ENCODE results near the gene PMM2. TPM values are rescaled to one million over a fixed set of nuclear protein-coding genes. Genes with fewer than 3 reads are reported as not detected.

The PMM2 gene
- total RNA-seq, 1 experiment from 2014 or later, result 53.3 TPM

- TF ChIP-seq RAD21 (IDR thresholded peaks at IDR 0.05; ENCODE audit: low read depth) (no peak), ZFX (IDR thresholded peaks at IDR 0.05) (no peak), POLR2AphosphoS5 (IDR thresholded peaks at IDR 0.05; ENCODE audit: low read depth, low read length) (no peak), EGR1 (IDR thresholded peaks at IDR 0.05; ENCODE audit: low read depth) (no peak), FOSL1 (IDR thresholded peaks at IDR 0.05; ENCODE audit: low read depth) (no peak), CEBPB (IDR thresholded peaks at IDR 0.05; ENCODE audit: low read depth) (no peak), SP1 (IDR thresholded peaks at IDR 0.05; ENCODE audit: low read depth) (no peak), EZH2phosphoT487 (IDR thresholded peaks at IDR 0.05; ENCODE audit: borderline replicate concordance) (no peak), TCF7L2 (IDR thresholded peaks at IDR 0.05; ENCODE audit: borderline replicate concordance, extremely low read depth, insufficient read depth, insufficient read length) (no peak), JUND (IDR thresholded peaks at IDR 0.05) (no peak), EZH2 (IDR thresholded peaks at IDR 0.05) (no peak), CTCF (IDR thresholded peaks at IDR 0.05 in 2 of 3, conservative IDR thresholded peaks at IDR 0.05 in 1 of 3; ENCODE audit: borderline replicate concordance in 1 of 3, insufficient read depth in 1 of 3, low read depth in 2 of 3, low read length in 2 of 3) (no peak)
- TF ChIP-seq, protein P1, sequence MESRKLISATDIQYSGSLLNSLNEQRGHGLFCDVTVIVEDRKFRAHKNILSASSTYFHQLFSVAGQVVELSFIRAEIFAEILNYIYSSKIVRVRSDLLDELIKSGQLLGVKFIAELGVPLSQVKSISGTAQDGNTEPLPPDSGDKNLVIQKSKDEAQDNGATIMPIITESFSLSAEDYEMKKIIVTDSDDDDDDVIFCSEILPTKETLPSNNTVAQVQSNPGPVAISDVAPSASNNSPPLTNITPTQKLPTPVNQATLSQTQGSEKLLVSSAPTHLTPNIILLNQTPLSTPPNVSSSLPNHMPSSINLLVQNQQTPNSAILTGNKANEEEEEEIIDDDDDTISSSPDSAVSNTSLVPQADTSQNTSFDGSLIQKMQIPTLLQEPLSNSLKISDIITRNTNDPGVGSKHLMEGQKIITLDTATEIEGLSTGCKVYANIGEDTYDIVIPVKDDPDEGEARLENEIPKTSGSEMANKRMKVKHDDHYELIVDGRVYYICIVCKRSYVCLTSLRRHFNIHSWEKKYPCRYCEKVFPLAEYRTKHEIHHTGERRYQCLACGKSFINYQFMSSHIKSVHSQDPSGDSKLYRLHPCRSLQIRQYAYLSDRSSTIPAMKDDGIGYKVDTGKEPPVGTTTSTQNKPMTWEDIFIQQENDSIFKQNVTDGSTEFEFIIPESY (IDR thresholded peaks at IDR 0.05; ENCODE audit: extremely low read depth, insufficient replicate concordance, low read length), result no peak
- TF ChIP-seq, protein P2, sequence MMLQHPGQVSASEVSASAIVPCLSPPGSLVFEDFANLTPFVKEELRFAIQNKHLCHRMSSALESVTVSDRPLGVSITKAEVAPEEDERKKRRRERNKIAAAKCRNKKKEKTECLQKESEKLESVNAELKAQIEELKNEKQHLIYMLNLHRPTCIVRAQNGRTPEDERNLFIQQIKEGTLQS (IDR thresholded peaks at IDR 0.05), result no peak
- TF ChIP-seq, protein P3, sequence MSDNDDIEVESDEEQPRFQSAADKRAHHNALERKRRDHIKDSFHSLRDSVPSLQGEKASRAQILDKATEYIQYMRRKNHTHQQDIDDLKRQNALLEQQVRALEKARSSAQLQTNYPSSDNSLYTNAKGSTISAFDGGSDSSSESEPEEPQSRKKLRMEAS (IDR thresholded peaks at IDR 0.05), result no peak
- ATAC-seq (no peak), DNase-seq (ENCODE audit: low read depth, low spot score) (no peak)
- no peaks in the 10 kb centered on the region for H3K36me3 ChIP-seq (ENCODE audit: control insufficient read depth in 1 of 2, insufficient read depth in 2 of 2, low read length in 2 of 2)
- H3K9me3 ChIP-seq (ENCODE audit: control insufficient read depth in 1 of 2, insufficient read depth in 1 of 2, low read depth in 1 of 2, low read length in 2 of 2), result no peaks in the 10 kb centered on the region
- BruUV-seq (replicated peaks), result no TSS peak
- no peaks in the 10 kb centered on the region for H3K79me2 ChIP-seq (ENCODE audit: insufficient read depth, low read length)
- H3K9ac ChIP-seq (ENCODE audit: low read length), result no peak overlapping the region
- no peaks in the 10 kb centered on the region for H3K4me1 ChIP-seq (ENCODE audit: control insufficient read depth in 1 of 2, insufficient read depth in 2 of 2, low read length in 2 of 2)
- no peaks in the 10 kb centered on the region for H4K20me1 ChIP-seq (ENCODE audit: insufficient read depth)
- CTCF ChIA-PET, result no interaction called here
- H3K4me3 ChIP-seq (replicated peaks in 1 of 2; ENCODE audit: low read depth in 1 of 2, low read length in 2 of 2), result no peak overlapping the region
- no peak overlapping the region for H2AFZ ChIP-seq (ENCODE audit: low read depth, low read length, poor library complexity, severe bottlenecking)
- no peak overlapping the region for H3K4me2 ChIP-seq (ENCODE audit: low read length)
- no peaks in the 10 kb centered on the region for H3K27me3 ChIP-seq (ENCODE audit: insufficient read depth, low read length)
- intact Hi-C loops (cut with micrococcal nuclease), result no loop called here
- RAD21 ChIA-PET (ENCODE audit: low non-redundant PET in 1 of 2, low total read pairs in 2 of 2, uncharacterized antibody in 2 of 2, unreplicated experiment in 2 of 2), result no interaction called here
- no peak overlapping the region for H3K27ac ChIP-seq (ENCODE audit: low read depth, low read length)
- POLR2A ChIA-PET, result no interaction called here
- no peaks in the 10 kb centered on the region for H3K9me2 ChIP-seq (ENCODE audit: insufficient read depth)
These were observed 15.8 kb upstream of the PMM2 start for GRCh38 chr16:8781797-8782196.

Measured in HCT116 (cell line).